Body of pancreas (tissue), 4 donors: ENCODE measurements around the gene ITPRID1.

Experiments
- CTCF ChIP-seq, 7 experiments: fragments of 450-650 bp in 4 of 7; fragments of 200-600 bp in 3 of 7; sonication (generic) in 3 of 7; IDR thresholded peaks; one replicate each; pipeline ENCODE4 v1.5.1; 2016 to 2019; ENCODE audit warnings: antibody characterized with exemption in 7 of 7
- POLR2A ChIP-seq, 3 donors: fragments of 450-650 bp; IDR thresholded peaks; one replicate each; pipeline ENCODE4 v1.6.1; 2016; ENCODE audit warnings: antibody characterized with exemption in 3 of 3, mild to moderate bottlenecking in 2 of 3

GRCh38 chr7:31679574-31680305 lies 165.8 kb downstream of the ITPRID1 start:
- TF ChIP-seq CTCF (IDR thresholded peaks at IDR 0.05) (no peak), POLR2A (IDR thresholded peaks at IDR 0.05) (no peak)
